ENCODE results near the gene MAGI3. TPM values are rescaled to one million over a fixed set of nuclear protein-coding genes. Genes with fewer than 3 reads are reported as not detected.

The MAGI3 gene
- total RNA-seq, 1 donor from 2014 or later, result 1.0 TPM

GRCh38 chr1:113370868-113371267 lies 19.4 kb upstream of the MAGI3 start:
- Mint-ChIP-seq H3K9me3 (no peaks in the 10 kb centered on the region), H3K27me3 (peaks cover 13% of the 10 kb centered on the region), H3K4me1 (no peaks in the 10 kb centered on the region), H3K27ac (no peak overlapping the region), H3K4me3 (no peak overlapping the region), H3K36me3 (ENCODE audit: low read depth) (no peaks in the 10 kb centered on the region)
- ChIA-PET CTCF (no interaction called here), POLR2A (no interaction called here)
- intact Hi-C loops (cut with micrococcal nuclease), result no loop called here
- DNase-seq (no peak), ATAC-seq (ENCODE audit: low read depth) (no peak)
- no peak for TF ChIP-seq CTCF (IDR thresholded peaks at IDR 0.05)

GRCh38 chr1:113372546-113372945 lies 17.8 kb upstream of the MAGI3 start:
- POLR2A ChIA-PET, result no interaction called here

GRCh38 chr1:113373644-113374043 lies 16.7 kb upstream of the MAGI3 start:
- TF ChIP-seq CTCF (IDR thresholded peaks at IDR 0.05), result no peak
- ChIA-PET CTCF (no interaction called here), POLR2A (no interaction called here)
- DNase-seq, result no peak
- intact Hi-C loops (cut with micrococcal nuclease), result no loop called here
- Mint-ChIP-seq H3K4me1 (no peaks in the 10 kb centered on the region), H3K27ac (no peak overlapping the region), H3K27me3 (peaks cover 12% of the 10 kb centered on the region), H3K4me3 (no peak overlapping the region), H3K36me3 (ENCODE audit: low read depth) (no peaks in the 10 kb centered on the region), H3K9me3 (no peaks in the 10 kb centered on the region)
- ATAC-seq (ENCODE audit: low read depth), result no peak

More at GRCh38 chr1:113372546-113372945, 17.8 kb upstream of the MAGI3 start:
- H3K36me3 Mint-ChIP-seq (ENCODE audit: low read depth), result no peaks in the 10 kb centered on the region
- CTCF ChIA-PET, result no interaction called here
- ATAC-seq (ENCODE audit: low read depth) (no peak), DNase-seq (no peak)
- no peak overlapping the region for H3K4me3 Mint-ChIP-seq
- no peaks in the 10 kb centered on the region for H3K4me1 Mint-ChIP-seq
- intact Hi-C loops (cut with micrococcal nuclease), result no loop called here
- H3K9me3 Mint-ChIP-seq, result no peaks in the 10 kb centered on the region
- TF ChIP-seq CTCF (IDR thresholded peaks at IDR 0.05), result no peak
- peaks cover 15% of the 10 kb centered on the region for H3K27me3 Mint-ChIP-seq
- no peak overlapping the region for H3K27ac Mint-ChIP-seq

- H3K4me3 Mint-ChIP-seq, result no peak overlapping the region
- intact Hi-C loops (cut with micrococcal nuclease), result no loop called here
- DNase-seq (no peak), ATAC-seq (ENCODE audit: low read depth) (no peak)
- TF ChIP-seq CTCF (IDR thresholded peaks at IDR 0.05), result no peak
- peaks cover 15% of the 10 kb centered on the region for H3K27me3 Mint-ChIP-seq
- CTCF ChIA-PET, result no interaction called here
- no peaks in the 10 kb centered on the region for H3K9me3 Mint-ChIP-seq
- no peak overlapping the region for H3K27ac Mint-ChIP-seq
- POLR2A ChIA-PET, result no interaction called here
- no peaks in the 10 kb centered on the region for H3K36me3 Mint-ChIP-seq (ENCODE audit: low read depth)
- H3K4me1 Mint-ChIP-seq, result no peaks in the 10 kb centered on the region
These were observed 14.4 kb upstream of the MAGI3 start for GRCh38 chr1:113375878-113376277.

GRCh38 chr1:113380075-113380474 lies 10.2 kb upstream of the MAGI3 start:
- intact Hi-C loops (cut with micrococcal nuclease), result no loop called here
- no peak for ATAC-seq (ENCODE audit: low read depth)
- Mint-ChIP-seq H3K4me3 (no peak overlapping the region), H3K27me3 (peaks cover 15% of the 10 kb centered on the region), H3K36me3 (ENCODE audit: low read depth) (no peaks in the 10 kb centered on the region), H3K9me3 (no peaks in the 10 kb centered on the region), H3K4me1 (no peaks in the 10 kb centered on the region), H3K27ac (no peak overlapping the region)
- CTCF ChIA-PET, result no interaction called here
- no peak for TF ChIP-seq CTCF (IDR thresholded peaks at IDR 0.05)
- no peak for DNase-seq
- POLR2A ChIA-PET, result no interaction called here
